GM19238 (cell line): ENCODE data around the gene MEN1.
A peak's percentile ranks its signal among the peaks of the same experiment; 100 is the strongest.
"Not testable (repeated sequence)": the region's sequence is repeated elsewhere in the genome, so short reads cannot be mapped to it uniquely, and the experiment has no call there.

ENCODE experiments used
- DNase-seq: peaks from one replicate; pipeline ENCODE4 v3.0.0; 2011; ENCODE audit warnings: low spot score; ENCODE audit not compliant: insufficient read length

Gene MEN1

GRCh38 chr11:64845776-64846129, 35.4 kb upstream of the MEN1 start:
- not testable (repeated sequence) for DNase-seq

GRCh38 chr11:64845129-64845775, 34.9 kb upstream of the MEN1 start:
- DNase-seq = no peak

GRCh38 chr11:64844330-64845128, 34.2 kb upstream of the MEN1 start, which contains the start of gene CDC42BPG:
Gene CDC42BPG, minus strand, starts transcription at chr11:64844653. Its CDS starts 84 bp downstream, at chr11:64844569.
- peak; percentile 78 for DNase-seq

- no peak for DNase-seq
These were observed 33.5 kb upstream of the MEN1 start for GRCh38 chr11:64843686-64844329.

- no peak for DNase-seq
These were observed 32.7 kb upstream of the MEN1 start for GRCh38 chr11:64842851-64843685.

- no peak for DNase-seq
These were observed 32.0 kb upstream of the MEN1 start for GRCh38 chr11:64842366-64842759.

GRCh38 chr11:64841592-64842365, 31.4 kb upstream of the MEN1 start:
- no peak for DNase-seq

GRCh38 chr11:64839887-64840782, 29.8 kb upstream of the MEN1 start:
- DNase-seq = no peak

- DNase-seq = no peak
These were observed 29.0 kb upstream of the MEN1 start for GRCh38 chr11:64839335-64839734.

GRCh38 chr11:64838600-64839334, 28.4 kb upstream of the MEN1 start:
- DNase-seq = no peak

- DNase-seq = no peak
These were observed 27.6 kb upstream of the MEN1 start for GRCh38 chr11:64837887-64838351.

- no peak for DNase-seq
These were observed 26.2 kb upstream of the MEN1 start for GRCh38 chr11:64836448-64837072.

GRCh38 chr11:64835616-64836447, 25.5 kb upstream of the MEN1 start:
- DNase-seq = no peak

- DNase-seq = no peak
These were observed 24.6 kb upstream of the MEN1 start for GRCh38 chr11:64834723-64835615.

GRCh38 chr11:64834031-64834722, 23.8 kb upstream of the MEN1 start:
- no peak for DNase-seq

- no peak for DNase-seq
These were observed 23.2 kb upstream of the MEN1 start for GRCh38 chr11:64833509-64833908.
